Adrenal gland (tissue), 12 donors: ENCODE data around the gene C19orf38. TPM values are rescaled to one million over a fixed set of nuclear protein-coding genes. Genes with fewer than 3 reads are reported as not detected.
"Not testable (repeated sequence)": the region's sequence is repeated elsewhere in the genome, so short reads cannot be mapped to it uniquely, and the experiment has no call there.

Experiments used
- DNase-seq, 7 donors: peaks; one replicate each; pipeline ENCODE4 v3.0.0-alpha.2; 2019 to 2020
- H3K27ac ChIP-seq, 5 donors: fragments of 200-600 bp; sonication (generic) in 4 of 5; 1 replicate in 3 of 5; 2 replicates in 2 of 5; pipeline versions ENCODE4 v1.5.1 to v1.8.0; 2016 to 2020; ENCODE audit warnings: mild to moderate bottlenecking in 1 of 5
- H3K27me3 ChIP-seq: fragments of 200-600 bp; 2 replicates; pipeline ENCODE4 v1.8.0; 2021
- H3K36me3 ChIP-seq, 2 donors: fragments of 200-600 bp; replicated peaks in 1 of 2; 1 replicate in 1 of 2; 2 replicates in 1 of 2; pipeline versions ENCODE4 v1.5.1 to v1.8.0; 2018 to 2022
- H3K4me1 ChIP-seq, 2 donors: fragments of 200-600 bp; replicated peaks in 1 of 2; 1 replicate in 1 of 2; 2 replicates in 1 of 2; pipeline versions ENCODE4 v1.5.1 to v1.8.0; 2018 to 2021
- H3K4me3 ChIP-seq, 4 donors: fragments of 200-600 bp; sonication (generic) in 3 of 4; one replicate each; pipeline ENCODE4 v1.5.1; 2016 to 2018
- H3K9me3 ChIP-seq, 3 donors: fragments of 200-600 bp; sonication (generic) in 1 of 3; replicated peaks in 1 of 3; 1 replicate in 2 of 3; 2 replicates in 1 of 3; pipeline versions ENCODE4 v1.5.1 to v1.8.0; 2016 to 2021
- POLR2A ChIP-seq, 2 donors: fragments of 450-650 bp; IDR thresholded peaks; one replicate each; pipeline ENCODE4 v1.6.1; 2017; ENCODE audit warnings: antibody characterized with exemption in 2 of 2, mild to moderate bottlenecking in 2 of 2, moderate library complexity in 1 of 2
- WGBS, 4 donors: extraction: QIAGEN DNeasy Blood & Tissue Kit in 2 of 4; methylation state at CpG; one replicate each; pipeline versions ENCODE4 v1.1.5 to v1.1.7; 2013 to 2017; 5-methylcytosine and 5-hydroxymethylcytosine counted together
- intact Hi-C, 2 donors: fragments of 100-400 bp; cut with DNase I; formaldehyde crosslinking; loops; one replicate each; pipeline versions ENCODE4 v1.14.1 to v1.15.0; 2022 to 2023
- polyA plus RNA-seq, 3 donors: library from polyadenylated mRNA; stranded (reverse); fragments of 200-250 nt in 2 of 3; fragments of 350-450 nt in 1 of 3; fragmentation: Illumina TruSeq in 1 of 3; extraction: RNeasy Lipid Tissue Mini Kit (QIAGEN cat#74804) in 1 of 3; gene quantifications; one replicate each; pipeline ENCODE4 v1.2.3, GENCODE V29; 2013 to 2014
- total RNA-seq, 9 donors: library from RNA; depleted of rRNA in 4 of 9; stranded (reverse); fragments of >200 nt in 4 of 9; fragments of 120-200 nt in 1 of 9; fragmentation: NEBNext Ultra II Directional in 1 of 9; extraction: Animal tissue kit (Norgen Biotek cat#: 25700) in 1 of 9; gene quantifications; one replicate each; pipeline versions ENCODE4 v1.1.0 to v1.2.4, GENCODE V29; 2013 to 2023
- TF ChIP-seq, protein P1 (sequence below), 6 experiments: fragments of 450-650 bp in 4 of 6; fragments of 200-600 bp in 2 of 6; sonication (generic) in 1 of 6; IDR thresholded peaks; 1 replicate in 5 of 6; 2 replicates in 1 of 6; pipeline versions ENCODE4 v1.5.1 to v1.8.0; 2016 to 2021; ENCODE audit warnings: antibody characterized with exemption in 6 of 6, mild to moderate bottlenecking in 2 of 6, moderate library complexity in 1 of 6
- donor health status: healthy with polysubstance abuse.
- donor health status: Bipolar disorder and iron deficiency.
- donor health status: DM: yes; HTN: yes; CAD: no.
- donor health status: DM: no; HTN: no; CAD: no.
- donor health status: DM: no; HTN: no; CAD: no.
- donor health status: DM: yes; HTN: yes; CAD: no.

C19orf38 gene
- total and polyA plus RNA-seq, 12 donors = 0.30 to 5.6 (median 1.9) TPM

- Histone ChIP-seq H3K27me3 (no peaks in the 10 kb centered on the region), H3K4me1 (peaks cover 6 to 14% of the 10 kb centered on the region in 2 donors), H3K27ac (peak overlapping the region; percentile 6 to 99 (median 97)), H3K4me3 (peak overlapping the region in 2 of 4 donors; percentile 20 to 43), H3K9me3 (no peaks in the 10 kb centered on the region), H3K36me3 (peaks cover 0 to 36% of the 10 kb centered on the region in 2 donors)
- DNase-seq = peak in 5 of 7 donors; percentile 55 to 75 (median 67)
- intact Hi-C loops = no loop called here
- WGBS, 4 donors = 30 to 42% (median 39%) methylated on average over 7 to 32 of the region's 32 CpGs
- no peak for TF ChIP-seq POLR2A (IDR thresholded peaks at IDR 0.05)
- TF ChIP-seq, protein P1, sequence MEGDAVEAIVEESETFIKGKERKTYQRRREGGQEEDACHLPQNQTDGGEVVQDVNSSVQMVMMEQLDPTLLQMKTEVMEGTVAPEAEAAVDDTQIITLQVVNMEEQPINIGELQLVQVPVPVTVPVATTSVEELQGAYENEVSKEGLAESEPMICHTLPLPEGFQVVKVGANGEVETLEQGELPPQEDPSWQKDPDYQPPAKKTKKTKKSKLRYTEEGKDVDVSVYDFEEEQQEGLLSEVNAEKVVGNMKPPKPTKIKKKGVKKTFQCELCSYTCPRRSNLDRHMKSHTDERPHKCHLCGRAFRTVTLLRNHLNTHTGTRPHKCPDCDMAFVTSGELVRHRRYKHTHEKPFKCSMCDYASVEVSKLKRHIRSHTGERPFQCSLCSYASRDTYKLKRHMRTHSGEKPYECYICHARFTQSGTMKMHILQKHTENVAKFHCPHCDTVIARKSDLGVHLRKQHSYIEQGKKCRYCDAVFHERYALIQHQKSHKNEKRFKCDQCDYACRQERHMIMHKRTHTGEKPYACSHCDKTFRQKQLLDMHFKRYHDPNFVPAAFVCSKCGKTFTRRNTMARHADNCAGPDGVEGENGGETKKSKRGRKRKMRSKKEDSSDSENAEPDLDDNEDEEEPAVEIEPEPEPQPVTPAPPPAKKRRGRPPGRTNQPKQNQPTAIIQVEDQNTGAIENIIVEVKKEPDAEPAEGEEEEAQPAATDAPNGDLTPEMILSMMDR (IDR thresholded peaks at IDR 0.05) = no peak
Measured at GRCh38 chr19:10835089-10835753, 13.0 kb upstream of the C19orf38 start.

DNA sequence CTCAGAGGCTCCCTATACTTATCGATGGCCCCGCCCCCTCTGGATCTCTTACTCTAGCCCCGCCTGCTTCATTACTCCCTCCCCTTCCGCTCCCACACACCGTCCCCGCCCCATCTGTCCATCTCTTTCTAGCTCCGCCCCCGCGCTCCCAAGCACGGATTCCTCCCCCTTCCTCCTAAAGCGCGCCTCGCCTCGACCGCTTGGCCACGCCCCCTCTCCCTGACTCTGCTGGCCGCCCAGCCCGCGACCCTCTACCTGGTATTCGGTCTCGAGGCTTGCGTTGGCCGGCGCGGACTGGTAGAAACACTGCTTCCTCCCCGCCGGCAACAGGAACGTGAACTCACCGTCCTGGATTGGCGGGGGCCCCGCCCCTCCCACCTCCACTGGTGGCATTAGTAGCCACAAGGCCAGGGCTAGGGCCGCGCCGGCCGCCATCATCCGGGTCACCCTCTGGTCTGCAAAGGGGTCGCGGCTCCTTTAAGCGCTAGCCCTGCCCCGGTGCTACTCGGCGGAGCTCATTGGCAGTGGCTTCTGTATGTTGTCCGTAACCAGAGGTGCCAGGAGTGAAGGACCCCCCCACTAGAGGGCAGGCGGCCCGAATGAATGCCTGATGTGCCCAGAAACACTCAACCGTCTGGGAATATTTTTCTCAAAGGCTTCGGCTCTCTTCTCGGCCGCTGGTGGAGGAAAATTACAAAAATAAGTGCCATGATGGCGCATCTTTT is 12.3 kb upstream of the C19orf38 start, which contains the start of gene TMED1:
Gene TMED1, minus strand, starts transcription at position 459 of the 725 bp plus-strand sequence. Its CDS starts 21 bp downstream, at position 438.
- peak; percentile 100 for DNase-seq
- 0 to 2% (median 0%) methylated on average over 26 to 50 of the region's 50 CpGs for WGBS, 4 donors
- peak; percentile 57 to 70 for TF ChIP-seq POLR2A (IDR thresholded peaks at IDR 0.05)
- TF ChIP-seq, protein P1 (IDR thresholded peaks at IDR 0.05) = peak; percentile 11 to 73 (median 46)
- intact Hi-C loops = no loop called here
- H3K9me3 ChIP-seq = no peaks in the 10 kb centered on the region
- H3K4me3 ChIP-seq = peak within 1 kb of the TSS in 3 of 4 donors; percentile 44 to 77 (median 61)
- H3K4me1 ChIP-seq = peaks cover 6 to 14% of the 10 kb centered on the region in 2 donors
- H3K36me3 ChIP-seq = peaks cover 0 to 29% of the 10 kb centered on the region in 2 donors
- H3K27ac ChIP-seq = peak within 1 kb of the TSS; percentile 91 to 99 (median 97)
- H3K27me3 ChIP-seq = no peaks in the 10 kb centered on the region

- TF ChIP-seq, protein P1 (IDR thresholded peaks at IDR 0.05) = no peak
- TF ChIP-seq POLR2A (IDR thresholded peaks at IDR 0.05) = no peak
- intact Hi-C loops = no loop called here
- 32 to 44% (median 35%) methylated on average over 19 to 38 of the region's 38 CpGs for WGBS, 4 donors
- Histone ChIP-seq H3K4me3 (peak overlapping the region in 3 of 4 donors; percentile 44 to 77 (median 61)), H3K9me3 (no peaks in the 10 kb centered on the region), H3K36me3 (peaks cover 0 to 22% of the 10 kb centered on the region in 2 donors), H3K27ac (peak overlapping the region; percentile 91 to 99 (median 97)), H3K4me1 (peaks cover 6 to 14% of the 10 kb centered on the region in 2 donors), H3K27me3 (no peaks in the 10 kb centered on the region)
- peak; percentile 85 to 93 (median 89) for DNase-seq
Measured at GRCh38 chr19:10836479-10837330, 11.5 kb upstream of the C19orf38 start.

DNA sequence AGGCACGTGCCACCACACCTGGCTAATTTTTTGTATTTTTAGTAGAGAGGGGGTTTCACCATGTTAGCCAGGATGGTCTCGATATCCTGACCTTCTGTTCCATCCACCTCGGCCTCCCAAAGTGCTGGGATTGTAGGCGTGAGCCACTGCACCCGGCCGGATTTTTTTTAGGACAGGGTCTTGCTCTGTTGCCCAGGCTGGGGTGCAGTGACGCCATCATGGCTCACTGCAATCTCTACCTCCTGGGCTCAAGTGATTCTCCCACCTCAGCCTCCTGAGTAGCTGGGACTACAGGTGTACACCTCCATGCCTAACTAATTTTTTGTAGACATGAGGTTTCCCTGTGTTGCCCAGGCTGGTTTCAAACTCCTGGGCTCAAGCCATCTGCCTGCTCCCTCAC is 10.6 kb upstream of the C19orf38 start:
- intact Hi-C loops, H3K27ac ChIP-seq: not testable (repeated sequence)
- WGBS, 4 donors = 92 to 99% (median 96%) methylated on average over 7 of the region's 7 CpGs

More for the DNA sequence above, 10.6 kb upstream of the C19orf38 start:
- not testable (repeated sequence) for H3K4me3 ChIP-seq, H3K9me3 ChIP-seq, H3K27me3 ChIP-seq, DNase-seq
- Histone ChIP-seq H3K36me3 (peaks cover 0 to 12% of the 10 kb centered on the region in 2 donors), H3K4me1 (peaks cover 6 to 14% of the 10 kb centered on the region in 2 donors)
